Activated naive CD4-positive, alpha-beta T cell treated with Interleukin-2 at 50 U/mL for 16 hours (primary cell): Measurements from ENCODE around the gene PTPRN2.
"Not testable (repeated sequence)": the region's sequence is repeated elsewhere in the genome, so short reads cannot be mapped to it uniquely, and the experiment has no call there.

Source experiments
- DNase-seq: peaks from one replicate; pipeline ENCODE4 v3.0.0-alpha.2; 2020

Gene PTPRN2

GRCh38 chr7:157709531-157710251 is 877.9 kb downstream of the PTPRN2 start:
- DNase-seq, result no peak

GRCh38 chr7:157708919-157709295 is 878.7 kb downstream of the PTPRN2 start:
- no peak for DNase-seq

DNA sequence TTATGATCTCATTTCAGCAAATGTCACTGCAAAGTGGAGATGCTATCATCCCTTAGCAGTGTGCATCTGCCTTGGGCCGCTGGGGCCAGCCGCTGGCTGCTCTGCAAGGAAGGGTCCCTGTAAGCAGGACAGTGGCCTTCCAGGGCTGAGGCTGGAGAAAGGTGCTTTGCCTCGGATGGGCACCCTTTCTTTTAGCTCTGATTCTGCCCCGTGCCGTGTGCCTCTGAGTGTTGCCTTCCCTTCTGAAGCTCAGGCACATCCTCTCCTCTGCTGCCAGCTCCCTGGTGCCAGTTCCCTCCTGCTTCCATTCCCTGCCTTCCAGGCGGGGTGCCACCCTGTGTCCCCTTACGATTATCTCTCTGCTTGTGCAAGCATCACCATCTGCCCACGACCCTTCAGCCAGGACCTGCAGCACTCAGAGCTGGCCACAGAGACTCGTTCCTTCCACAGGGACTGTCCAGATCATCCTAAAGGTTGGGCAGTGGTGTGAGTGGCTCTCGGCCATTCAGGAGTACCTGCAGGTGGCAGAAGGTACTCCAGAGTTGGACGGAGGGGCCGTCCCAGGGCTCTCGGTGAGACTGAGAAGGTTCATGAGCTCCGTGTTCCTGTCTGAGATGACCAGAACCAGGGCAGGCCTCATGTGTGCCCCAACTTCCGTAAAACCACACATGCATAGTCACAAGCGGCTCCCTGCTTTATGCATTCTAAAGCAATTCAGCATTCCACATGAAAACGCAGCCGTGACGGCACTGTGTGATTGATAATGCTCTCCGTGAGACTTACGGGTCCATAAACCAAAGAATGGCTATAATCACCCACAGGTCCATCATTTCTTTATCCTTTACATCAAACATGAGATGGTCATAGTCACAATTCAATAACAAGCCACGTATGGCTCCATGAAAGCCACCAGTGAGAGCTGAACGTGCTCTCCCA is 879.4 kb downstream of the PTPRN2 start:
- no peak for DNase-seq

- no peak for DNase-seq
Measured at GRCh38 chr7:157704365-157704764, 883.3 kb downstream of the PTPRN2 start.

DNA sequence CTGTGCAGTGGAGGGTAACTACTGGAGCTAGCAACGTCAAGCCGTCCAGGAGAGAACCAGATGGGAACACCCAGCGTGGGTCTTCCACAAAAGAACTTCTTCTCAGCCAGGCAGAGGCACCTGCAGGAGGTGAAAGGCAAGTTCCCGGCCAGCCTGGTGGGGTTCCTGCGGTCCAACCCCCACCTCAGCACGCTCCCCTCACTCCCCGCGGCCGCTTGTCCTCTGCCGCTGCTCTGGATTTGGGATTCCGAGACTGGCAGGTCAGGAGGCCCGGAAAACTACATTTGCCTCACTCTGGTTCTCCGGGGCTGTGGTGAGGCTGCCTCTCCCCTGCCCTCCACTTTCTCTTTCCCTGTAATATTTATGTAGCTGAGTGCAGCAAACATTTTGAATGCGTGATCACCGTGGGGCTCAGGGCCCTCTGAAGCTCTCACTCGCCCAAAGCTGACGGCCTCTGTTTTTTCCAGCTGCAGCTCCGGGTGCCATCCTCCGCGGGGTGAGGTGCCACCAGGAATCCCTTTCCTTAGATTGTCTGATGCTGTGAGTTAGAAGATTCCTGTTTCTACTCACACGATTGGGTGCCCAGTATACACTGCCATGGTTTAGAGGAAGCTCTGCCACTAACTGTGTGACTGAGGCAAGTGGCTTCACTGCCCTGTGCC is 884.0 kb downstream of the PTPRN2 start:
- no peak for DNase-seq

GRCh38 chr7:157703131-157703530 is 884.5 kb downstream of the PTPRN2 start:
- no peak for DNase-seq

DNA sequence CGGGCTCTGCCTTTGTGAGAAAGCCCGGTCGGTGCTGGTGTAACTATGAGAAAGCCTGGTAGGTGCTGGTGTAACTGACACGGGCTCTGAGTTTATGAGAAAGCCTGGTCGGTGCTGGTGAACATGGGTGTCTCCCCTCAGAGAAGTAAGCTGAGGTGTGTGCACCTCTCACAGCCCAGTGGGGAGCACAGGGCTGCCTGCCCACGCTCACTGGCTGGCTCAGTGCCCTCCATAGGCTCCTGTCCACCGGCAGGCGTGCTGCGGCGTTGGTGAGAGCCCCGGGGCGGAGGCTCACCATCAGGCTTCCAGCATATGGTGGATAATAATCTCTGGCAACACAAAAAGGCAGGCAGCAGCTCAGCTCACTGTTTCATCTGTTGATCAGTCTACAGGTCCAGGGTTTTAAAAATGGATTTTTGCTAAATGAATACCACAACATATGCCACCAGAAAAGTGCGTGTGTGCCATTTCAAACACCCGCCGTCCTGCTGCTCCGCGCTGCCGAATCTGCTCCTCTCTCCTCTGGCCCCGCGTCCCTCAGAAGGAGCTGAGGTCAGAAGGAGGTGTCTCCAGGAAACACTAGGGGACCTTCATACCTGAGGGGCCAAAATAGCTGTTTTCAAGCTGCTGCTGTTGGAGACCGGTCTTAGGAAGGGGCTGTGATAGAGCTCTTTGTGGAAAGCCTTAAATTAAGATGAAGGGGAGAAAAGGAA is 885.2 kb downstream of the PTPRN2 start:
- DNase-seq, result no peak

GRCh38 chr7:157701395-157702180 is 886.0 kb downstream of the PTPRN2 start:
- not testable (repeated sequence) for DNase-seq

- no peak for DNase-seq
Measured at GRCh38 chr7:157700231-157701005, 887.2 kb downstream of the PTPRN2 start.

DNA sequence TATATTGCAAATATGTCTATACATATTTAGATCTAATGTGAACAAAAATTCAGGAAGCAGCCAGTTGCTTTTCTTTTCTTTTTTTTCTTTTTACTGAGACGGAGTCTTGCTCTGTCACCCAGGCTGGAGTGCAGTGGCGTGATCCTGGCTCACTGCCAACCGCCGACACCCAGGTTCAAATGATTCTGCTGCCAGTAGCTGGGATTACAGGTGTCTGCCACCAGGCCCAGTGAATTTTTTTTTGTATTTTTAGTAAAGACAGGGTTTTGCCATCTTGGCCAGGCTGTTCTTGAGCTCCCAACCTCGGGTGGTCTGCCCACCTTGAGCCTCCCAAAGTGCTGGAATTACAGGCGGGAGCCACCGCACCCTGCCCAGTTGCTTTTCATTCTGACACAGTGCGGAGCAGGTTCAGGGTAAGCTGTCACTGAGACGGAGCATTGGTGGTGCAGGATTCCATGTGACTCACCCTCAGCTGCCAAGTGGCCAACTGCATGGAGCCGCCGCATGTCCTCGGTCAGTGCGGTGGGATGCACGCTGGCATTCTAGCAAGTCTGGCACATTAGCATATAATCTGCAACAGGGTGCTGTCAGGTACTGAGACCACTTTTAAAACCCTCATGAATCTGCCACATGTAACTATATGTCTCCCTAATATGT is 888.1 kb downstream of the PTPRN2 start:
- no peak for DNase-seq

DNA sequence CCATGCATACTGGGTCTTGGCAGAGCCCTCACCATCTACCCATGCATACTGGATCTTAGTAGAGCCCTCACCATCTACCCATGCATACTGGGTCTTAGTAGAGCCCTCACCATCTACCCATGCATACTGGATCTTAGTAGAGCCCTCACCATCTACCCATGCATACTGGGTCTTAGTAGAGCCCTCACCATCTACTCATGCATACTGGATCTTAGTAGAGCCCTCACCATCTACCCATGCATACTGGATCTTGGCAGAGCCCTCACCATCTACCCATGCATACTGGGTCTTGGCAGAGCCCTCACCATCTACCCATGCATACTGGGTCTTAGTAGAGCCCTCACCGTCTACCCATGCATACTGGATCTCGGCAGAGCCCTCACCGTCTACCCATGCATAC is 890.3 kb downstream of the PTPRN2 start:
- DNase-seq, result not testable (repeated sequence)

DNA sequence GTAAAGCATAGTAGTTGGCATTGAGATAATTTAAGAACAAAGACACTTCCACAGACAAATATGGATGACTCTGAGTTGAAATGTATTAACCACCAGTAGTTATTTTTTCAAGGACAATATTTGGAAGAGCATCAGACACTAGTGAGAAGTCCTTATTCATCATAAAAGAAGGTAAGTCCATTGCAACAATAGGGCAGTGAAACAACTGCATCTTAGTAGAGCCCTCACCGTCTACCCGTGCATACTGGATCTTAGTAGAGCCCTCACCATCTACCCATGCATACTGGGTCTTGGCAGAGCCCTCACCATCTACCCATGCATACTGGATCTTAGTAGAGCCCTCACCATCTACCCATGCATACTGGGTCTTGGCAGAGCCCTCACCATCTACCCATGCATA is 892.0 kb downstream of the PTPRN2 start:
- not testable (repeated sequence) for DNase-seq

GRCh38 chr7:157694376-157694665 is 893.3 kb downstream of the PTPRN2 start:
- DNase-seq, result no peak

- DNase-seq, result no peak
Measured at GRCh38 chr7:157693521-157694375, 893.9 kb downstream of the PTPRN2 start.

GRCh38 chr7:157693071-157693520 is 894.5 kb downstream of the PTPRN2 start:
- no peak for DNase-seq

- DNase-seq, result no peak
Measured at GRCh38 chr7:157692460-157693011, 895.1 kb downstream of the PTPRN2 start.

- no peak for DNase-seq
Measured at GRCh38 chr7:157691586-157692459, 895.8 kb downstream of the PTPRN2 start.

DNA sequence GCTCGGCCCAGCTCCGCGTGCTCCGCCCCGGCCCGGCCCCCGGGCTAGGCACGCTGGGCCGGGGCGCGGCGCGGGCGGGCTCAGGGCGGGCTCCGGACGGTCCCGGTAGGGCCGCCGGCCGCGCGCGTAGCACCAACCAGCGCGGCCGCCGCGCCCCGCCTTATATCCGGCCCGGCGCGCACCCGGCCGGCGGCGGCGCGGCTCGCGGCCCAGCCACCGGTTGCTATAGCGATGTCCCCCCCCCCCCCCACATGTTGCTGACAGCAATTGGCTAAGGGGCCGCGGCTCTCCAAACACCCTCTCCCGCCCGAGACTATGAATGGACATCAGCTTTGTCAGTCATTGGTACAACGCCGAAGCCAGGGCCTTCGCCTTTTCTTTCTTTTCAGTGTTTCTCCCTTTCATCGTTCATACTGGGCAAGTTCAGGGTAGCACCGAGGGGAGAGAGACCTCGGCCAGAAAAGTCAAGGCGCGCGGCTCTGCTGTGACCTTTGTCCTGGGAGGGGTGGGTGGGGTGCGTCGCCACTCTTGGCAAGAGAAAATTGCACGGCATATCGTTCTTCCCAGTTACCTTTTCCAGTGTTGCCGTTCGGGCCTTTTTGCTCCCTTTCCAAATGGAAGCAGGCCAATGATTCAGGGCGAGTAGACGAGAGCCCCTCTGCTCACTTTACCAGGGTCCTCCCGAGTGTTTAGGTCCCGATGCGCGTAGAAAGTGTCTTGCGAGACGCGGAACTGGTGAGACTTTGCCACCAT is 896.6 kb downstream of the PTPRN2 start:
- DNase-seq, result no peak
